ENCODE data around the gene SLC35D2.

The SLC35D2 gene

DNA sequence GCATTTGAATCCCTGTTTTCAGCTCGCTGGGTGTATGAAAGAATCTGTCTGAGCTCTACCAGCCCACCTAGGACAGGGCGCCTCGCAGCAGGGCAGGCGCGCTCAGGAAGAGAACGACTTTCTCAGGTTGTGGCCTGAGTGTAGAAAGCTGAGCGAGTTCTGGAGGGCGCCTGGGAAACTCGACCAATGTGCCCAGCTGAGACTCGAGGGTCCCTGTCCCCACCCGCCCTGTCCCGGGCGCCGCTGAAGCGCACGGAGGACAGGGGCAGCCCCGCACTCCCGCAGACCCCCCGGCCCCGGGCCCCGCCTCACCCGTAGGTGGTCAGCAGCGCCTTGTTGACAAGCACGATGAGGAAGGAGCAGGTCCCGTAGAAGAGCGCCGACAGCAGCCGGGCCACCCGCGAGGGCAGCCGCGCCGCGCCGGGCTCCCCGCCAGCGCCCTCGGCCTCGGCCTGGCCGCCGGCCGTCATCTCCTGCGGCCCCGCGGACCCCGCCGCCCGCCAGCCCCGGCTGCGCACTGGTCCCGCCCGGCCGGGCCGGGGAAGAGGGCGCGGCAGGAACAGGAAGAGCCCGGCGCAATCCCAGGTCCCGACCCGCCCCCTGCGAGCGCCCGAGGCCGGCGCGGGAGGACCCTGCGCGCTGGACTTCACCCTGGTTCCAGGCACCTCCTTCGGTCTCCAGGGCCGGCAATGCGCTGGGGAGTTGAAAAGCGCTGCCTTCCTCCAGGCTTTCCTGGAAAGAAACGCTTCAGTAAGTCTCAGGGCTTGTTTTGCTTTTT is at the start of gene SLC35D2:
Gene SLC35D2 (minus strand): TSS at position 547 of the 778 bp plus-strand sequence. CDS start 77 bp downstream, at position 470.
- peak in 4 of 6 experiments; percentile 2 to 15 (median 4) for DNase-seq

DNA sequence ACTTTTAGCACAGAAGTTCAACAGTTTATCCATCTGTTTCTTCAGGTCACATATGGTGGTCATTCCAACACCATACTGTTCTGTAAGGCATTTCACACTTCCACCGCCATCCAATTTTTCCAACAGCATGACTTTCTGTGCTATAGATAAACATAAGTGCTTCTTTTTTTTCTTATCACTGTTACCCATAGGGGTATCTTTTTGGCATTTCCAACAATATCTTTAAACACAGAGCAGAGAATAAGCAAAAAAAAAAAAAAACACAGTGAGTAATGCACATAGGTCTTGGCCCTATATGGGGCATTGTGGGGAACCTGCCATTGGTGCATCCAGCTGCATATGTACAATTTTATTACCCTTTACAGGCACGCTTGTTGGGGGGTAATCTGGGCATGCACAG is 46.9 kb upstream of the SLC35D2 start:
- no peak for DNase-seq

DNA sequence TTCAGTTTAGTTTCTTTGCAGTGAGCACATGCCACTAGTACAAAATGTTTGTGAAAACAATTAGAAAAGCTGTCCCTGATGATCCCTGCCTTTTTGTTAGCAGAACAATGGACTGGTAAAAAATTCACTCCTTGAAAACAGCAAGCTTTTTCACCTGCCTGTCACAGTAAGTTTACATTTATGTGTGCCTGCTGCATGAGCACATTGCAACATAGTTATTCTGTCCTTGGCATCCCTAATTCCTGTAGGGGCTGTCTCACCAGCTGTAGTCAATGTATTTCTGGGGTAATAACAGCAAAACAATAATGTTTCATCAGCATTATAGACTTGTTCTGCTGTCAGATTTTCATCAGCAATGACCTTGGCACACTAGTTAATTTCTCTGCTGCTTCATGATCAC is 46.2 kb upstream of the SLC35D2 start:
- DNase-seq, result no peak

DNA sequence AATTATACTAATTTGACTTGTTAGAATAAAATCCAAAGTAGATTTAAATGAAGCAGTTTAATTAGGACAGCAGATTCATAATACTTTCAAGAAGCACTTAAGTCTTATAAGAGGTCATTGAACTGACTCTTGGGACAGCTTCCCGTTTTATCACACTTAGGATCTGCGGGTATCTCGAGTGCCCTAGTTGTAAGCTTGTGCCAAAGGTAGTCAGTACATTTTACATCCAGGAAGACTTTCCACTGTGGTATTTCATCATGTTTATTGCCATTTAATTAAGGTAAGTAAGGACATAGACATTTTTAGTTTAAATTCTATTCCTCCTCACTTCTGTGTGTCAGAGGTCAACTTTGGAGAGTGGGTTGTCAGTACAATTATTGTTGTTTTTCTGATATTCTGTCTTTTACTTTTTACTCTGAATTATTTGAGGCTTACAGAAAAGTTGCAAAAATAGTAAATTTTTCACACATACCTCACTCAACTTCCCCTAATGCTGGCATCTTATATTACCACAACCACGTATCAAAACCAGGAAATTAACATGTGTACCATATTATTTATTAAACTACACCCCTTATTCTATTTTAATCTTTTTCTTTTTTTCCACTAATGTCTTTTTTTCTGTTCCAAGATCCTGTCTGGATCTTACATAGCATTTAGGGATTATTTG is 42.1 kb upstream of the SLC35D2 start:
- DNase-seq, result no peak

DNA sequence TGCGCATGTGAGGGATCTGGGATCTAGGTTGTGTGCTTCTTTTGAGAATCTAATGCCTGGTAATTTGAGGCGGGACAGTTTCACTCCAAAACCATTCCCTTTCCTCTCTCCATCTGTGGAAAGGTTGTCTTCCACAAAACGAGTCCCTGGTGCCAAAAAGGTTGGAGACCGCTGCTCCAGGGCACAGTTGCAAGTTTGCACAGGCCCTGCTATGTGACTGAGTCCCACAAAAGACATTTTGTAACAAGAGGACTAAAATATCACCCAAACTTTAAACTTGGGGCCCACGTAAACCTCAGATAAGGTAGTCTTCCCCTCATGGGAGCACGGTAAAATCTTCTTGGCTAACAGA is 40.5 kb upstream of the SLC35D2 start:
- no peak for DNase-seq

DNA sequence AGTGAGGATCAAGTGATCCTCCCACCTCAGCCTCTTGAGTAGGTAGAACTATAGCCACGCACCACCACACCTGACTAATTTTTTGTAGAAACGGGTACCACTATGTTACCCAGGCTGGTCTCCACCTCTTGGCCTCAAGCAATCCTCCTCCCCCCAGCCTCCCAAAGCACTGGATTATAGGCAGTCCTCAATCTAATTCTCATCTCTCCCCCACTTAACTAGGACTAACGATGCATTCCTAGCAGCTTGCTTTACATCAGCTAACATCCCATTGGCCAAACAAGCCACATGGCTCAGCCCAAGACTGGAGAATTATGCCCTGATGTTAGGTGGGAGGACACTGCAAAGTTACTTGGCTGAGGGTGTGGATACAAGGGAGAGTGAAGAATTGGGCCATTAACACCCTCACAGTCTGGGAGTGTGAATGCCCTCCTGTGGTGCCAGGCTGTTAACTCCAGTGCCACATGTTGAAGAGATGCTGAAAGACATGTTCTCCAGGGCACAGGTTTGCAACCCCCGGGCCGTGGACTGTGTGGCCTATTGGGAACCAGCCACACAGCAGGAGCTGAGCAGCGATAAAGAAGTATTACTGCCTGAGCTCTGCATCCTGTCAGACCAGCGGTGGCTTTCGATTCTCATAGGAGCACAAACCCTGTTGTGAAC is 39.9 kb upstream of the SLC35D2 start:
- DNase-seq, result no peak

DNA sequence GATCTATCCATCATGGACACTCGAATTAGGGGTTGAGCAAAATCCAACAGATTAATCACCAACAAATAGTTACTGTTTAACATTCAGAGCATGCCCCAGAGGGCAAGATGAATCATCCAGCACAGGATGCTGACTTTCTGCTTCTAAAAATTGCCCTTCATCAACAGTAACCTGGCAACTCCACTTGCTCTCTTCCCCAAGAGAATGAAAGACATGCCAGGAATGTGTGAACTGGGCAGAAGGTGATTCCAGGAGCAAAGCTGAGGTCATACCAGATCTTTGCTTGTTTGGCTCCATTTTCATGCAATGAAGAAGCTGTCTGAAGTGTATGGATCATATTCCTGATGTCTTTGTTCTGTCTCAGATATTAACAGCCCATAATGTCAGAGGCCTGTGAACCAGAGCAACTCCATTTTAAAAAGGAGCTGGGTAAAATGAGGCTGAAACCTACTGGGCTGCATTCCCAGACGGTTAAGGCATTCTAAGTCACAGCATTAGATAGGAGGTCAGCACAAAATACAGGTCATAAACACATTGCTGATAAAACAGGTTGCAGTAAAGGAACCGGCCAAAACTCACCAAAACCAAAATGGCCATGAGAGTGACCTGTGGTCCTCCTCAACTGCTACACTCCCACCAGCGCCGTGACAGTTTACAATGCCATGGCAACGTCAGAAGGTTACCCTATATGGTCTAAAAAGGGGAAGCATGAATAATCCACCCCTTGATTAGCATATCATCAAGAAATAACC is 37.1 kb upstream of the SLC35D2 start:
- no peak for DNase-seq

DNA sequence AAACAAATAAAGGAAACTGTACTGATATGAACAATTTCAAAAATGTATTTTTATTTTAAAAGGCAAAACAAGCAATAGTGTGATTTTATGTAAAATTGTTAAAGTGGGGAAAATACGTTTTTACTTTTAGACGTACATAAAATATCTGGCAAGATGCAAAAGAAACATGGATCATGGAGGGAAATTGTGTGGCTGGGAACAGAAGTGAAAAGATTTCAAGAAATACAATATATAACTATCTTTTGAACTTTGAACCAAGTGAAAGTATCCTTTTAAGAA is 36.1 kb upstream of the SLC35D2 start:
- no peak for DNase-seq

DNA sequence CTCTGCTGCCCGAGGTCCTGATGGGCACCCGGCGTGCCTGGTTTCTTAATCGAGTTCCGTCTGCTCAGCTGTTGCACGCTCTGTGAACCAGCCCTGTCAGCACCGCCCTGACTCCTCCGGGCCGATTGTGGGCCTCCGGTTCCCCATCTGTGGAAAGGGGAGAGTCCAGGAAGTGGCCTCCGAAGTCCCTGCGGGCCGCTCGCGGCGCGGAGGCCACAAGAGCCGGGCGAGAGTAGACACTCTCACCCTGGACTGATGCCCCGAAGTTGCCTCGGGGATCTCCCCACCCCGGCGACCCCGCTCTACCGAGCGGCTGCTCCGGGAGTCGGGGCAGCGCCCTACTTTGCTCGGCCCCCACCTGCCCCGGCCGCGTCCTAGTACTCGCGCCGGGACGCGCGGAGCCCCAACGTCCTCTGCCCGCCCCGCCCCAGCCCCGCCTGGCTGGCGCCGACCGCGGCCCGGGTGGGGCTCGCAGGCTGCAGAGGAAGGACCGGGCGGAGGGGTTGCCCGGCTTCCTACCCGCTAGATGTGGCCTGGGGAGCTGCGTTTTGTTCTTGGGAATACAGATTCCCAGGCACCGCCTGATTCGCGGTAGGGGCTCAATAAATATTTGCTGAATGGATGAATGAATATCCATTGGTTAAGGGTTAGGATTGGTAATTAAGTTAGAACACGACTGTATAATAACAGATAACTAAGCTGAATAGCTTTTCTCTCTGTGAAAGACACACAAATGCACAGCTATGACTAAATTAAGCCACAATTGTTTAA is 35.6 kb upstream of the SLC35D2 start:
- DNase-seq, result peak in 5 of 6 experiments; percentile 11 to 77 (median 52)

DNA sequence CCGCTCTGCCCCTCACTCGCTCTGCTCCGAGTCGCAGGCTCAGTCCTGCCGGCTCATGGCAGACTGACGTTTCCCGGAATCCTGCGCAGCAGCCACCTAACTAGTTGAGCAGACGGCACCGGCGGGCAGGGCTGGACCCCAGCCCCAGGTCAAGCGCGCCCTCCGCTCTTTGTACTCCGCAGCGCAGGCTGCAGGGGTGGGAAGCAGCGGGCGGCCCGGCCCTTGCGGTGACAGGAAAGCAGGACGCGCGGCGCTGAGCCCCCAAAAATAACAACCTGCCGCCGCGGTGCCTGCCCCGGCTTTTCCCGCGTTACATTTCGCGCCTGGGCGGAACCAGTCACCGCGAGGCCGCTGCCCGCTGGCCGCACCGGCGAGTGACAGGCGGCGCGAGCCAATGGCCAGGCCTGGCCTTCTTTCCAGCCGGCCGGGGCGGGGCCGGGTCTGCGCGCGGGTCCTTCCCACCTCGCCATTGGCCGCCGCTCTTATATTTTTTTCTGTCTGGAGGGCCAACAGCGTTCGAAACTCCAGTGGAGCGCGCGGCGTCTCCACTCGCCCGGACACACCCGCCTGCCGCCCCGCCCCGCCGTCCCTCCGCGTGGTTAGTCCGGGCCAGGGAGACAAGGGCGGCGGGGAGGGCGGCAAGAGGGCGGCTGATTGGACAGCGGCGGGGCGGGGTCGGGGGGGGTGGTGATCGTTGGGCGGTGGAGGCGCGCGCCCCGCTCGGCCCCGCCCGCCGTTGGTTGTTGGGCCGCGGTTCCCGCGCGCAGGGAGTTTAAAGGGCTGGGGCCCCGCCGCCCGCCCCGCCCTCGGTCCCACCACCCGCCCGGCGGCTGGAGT is 34.8 kb upstream of the SLC35D2 start, which contains the start of gene ZNF367:
Gene ZNF367 (minus strand): TSS at position 288 of the 837 bp plus-strand sequence. CDS start 338 bp downstream, outside the sequence.
- peak; percentile 76 to 84 (median 81) for DNase-seq

DNA sequence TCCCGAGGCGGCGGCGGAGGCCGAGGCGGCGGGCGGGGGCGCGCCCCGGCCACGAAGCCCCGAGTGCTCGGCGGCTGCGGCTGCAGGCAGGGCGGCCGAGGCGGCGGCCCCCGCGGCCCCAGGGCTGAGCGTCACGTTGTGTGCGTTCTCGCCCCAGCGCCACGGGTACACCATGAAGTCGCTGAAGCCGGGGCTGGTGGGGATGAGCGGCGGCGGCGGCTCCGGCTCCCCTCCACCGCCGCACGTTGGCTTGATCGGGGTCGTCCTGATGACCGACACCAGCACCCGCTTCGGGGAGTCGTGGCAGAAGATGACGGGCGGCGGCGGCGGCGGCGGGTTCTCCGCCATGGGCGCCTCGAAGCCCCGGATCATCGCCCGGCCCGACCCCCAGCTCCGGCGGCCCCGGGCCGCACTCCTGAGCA is 34.2 kb upstream of the SLC35D2 start:
- peak in 4 of 6 experiments; percentile 34 to 77 (median 56) for DNase-seq

DNA sequence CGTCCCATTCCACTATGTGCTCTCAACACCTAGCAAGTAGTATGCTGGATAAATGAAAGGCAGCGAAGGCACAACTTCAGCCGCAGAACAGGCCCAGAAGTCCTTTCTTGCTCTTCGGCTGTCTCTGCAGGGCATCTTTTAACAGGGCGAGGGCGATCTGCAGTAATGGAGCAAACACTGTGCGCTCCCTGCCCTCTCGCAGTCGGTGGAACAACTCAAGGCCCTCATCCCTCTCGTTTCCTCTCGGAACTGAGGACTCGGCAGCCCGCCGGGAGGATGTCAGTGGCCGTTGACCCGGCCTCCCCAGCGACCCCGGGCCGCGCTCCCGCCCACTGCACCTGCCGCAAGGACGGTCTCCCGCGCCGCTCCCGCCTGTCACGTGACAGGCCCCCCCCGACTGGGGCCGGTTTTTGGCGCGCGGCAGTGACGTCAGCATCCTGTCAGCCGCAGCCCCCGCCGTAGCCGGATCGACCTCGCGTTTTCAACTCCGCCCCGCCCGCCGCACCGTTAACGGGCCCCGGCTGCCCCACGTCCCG is 33.6 kb upstream of the SLC35D2 start:
- peak; percentile 82 to 90 (median 87) for DNase-seq

DNA sequence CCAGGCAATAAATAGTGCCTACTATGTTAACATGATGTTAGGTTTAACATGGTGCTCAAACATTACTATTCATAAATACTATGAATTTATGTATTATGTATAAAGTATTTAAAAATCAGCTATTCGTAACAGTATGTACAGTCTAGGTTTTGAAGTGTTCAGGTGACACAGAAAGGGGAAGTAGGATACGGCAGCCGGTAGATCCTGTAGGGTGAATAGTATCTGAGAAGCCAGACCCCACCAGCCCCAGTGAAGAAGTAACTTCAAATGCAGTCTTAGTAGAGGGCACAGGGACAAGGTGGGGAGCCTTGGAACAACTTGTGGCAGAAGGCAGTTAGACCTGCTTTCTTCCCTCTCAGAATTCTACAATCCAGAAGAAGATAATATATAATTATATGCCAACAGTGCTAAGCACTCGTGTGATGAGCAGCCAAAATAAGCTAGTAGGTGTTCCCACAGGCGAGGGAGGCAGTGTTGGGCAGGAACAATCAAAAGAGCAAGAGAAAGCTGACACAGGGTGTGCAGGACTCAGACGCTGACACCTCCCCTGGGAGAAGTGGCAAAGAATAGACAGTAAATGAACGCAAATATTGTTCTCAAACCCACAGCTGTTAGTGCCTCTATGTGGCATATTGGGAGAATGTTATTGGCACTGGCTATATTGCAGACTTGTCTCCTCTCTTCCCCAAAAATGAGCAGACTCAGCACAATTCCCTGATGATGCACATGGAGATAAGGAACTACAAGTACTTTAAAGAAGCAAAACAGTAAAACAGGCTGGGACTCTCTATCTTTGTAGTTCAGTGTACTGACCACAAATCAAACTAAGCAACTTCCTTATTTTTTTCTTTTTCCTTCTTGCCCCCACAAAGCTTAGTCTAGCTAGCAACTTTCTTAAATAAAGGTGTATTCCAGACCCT is 30.1 kb upstream of the SLC35D2 start:
- no peak for DNase-seq

DNA sequence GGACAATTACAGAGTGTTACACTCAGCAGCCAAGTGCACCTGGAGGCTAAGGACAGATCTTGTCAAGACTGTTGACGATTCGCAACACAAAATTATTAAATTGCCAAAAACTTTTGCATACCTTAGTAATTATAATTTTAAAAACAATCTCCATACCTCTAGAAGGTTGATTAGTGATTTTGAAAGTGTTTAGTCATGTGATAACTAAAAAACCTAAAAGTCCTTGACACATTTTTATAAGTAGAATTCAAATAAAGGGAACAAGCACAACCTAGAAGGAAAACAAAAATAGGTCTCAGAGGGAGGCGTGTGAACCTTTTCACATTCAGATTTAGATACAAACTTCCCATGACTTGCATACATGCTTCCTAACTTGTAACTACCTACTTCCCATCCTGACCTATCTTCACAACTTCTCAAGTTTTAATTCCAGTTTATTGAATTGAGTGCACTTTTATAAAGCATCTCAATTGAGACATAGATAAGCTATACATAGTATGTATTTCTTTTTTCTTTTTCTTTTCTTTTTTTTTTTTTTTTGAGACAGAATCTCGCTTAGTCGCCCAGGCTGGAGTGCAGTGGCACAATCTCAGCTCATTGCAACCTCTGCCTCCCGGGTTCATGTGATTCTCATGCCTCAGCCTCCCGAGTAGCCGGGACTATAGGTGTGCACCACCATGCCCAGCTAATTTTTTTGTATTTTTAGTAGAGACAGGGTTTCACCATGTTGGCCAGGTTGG is 28.8 kb upstream of the SLC35D2 start:
- no peak for DNase-seq

DNA sequence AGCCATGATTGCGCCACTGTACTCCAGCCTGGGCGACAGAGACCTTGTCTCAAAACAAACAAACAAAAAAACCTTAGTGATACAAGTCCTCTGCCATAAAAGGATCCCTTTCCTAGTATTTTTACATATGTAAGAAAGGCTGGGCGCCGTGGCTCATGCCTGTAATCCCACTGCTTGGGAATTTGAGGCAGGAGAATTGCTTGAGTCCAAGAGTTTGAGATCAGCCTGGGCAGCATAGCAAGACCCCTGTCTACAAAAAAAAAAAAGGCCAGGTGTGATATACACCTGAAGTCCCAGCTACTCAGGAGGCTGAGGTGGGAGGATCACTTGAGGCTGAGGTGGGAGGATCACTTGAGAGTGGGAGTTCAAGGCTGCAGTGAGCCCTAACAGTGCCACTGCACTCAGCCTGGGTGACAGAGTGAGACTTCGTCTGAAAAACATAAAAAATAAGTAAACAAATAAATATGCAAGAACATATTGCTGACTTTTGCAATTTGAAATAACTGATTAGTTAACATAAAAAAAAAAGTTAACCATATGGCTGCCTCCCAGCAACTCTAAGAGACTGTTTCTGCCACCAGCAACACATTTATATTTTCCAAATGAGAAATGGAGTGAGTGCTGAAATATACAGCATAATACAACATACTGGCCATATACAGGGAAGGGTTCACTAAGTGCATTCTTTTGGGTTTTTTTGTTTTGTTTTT is 27.8 kb upstream of the SLC35D2 start:
- no peak for DNase-seq

DNA sequence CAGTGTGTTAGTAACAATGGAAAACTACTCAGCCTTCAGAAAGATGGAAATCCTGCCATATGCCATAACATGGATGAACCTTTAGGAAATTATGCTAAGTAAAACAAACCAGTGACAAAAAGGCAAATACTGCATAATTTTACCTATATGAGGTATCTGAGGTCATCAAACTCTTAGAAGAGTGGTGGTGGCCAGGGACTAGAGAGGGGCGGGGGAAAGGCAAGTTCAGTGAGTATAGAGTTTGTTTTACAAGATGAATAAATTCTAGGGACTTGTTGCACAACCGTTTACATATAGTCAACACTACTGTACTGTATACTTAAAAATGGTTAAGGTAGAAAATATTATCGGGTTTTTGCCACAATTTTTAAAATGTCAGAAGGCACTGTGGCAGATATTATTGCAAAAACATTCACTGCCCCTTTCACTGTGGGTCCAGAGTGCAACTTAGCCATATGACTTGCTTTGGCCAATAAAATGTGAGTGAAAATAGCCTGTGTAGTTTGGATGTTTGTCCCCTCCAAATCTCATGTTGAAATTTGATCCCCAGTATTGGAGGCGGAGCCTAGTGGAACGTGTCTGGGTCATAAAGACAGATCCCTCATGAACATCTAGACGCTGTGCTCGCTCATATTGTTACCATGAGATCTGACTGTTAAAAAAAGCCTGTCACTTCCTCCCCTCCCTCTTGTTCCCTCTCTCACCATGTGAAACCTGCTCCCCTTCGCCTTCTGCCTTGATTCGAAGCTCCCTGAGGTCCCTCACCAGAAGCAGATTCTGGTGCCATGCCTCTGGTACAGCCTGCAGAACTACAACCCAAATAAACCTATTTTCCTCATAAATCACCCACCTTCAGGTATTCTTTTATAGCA is 25.1 kb upstream of the SLC35D2 start:
- DNase-seq, result no peak

DNA sequence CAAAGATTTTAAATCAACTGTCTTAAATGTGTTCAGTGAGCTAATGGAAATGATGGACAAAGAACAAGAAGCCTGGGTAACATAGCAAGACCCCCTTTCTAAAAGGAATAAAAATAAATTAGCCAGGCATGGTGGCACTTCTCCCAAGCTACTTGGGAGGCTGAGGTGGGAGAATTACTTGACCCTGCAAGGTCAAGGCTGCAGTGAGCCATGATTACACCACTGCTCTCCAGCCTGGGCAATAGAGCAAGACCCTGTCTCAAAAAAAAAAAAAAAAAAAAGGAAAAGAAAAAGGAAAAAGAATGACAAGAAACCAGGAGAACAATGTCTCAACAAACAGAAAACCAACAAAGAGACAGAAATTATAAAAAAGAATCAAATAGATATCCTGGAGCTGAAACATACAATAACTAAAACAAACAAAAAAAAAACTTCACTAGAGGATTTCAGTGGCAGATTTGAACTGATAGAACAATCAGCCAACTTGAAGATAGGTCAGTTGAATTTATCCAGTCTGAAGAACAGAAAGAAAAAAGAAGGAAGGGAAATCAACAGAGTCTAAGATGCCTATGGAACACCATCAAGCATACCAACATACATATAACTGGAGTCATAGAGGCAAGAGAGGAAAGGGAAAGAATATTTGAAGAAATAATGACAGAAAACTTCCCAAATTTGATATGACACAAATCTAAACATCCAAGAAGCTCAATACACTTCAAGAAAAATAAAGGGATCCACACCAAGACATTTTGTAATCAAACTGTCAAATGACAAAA is 16.8 kb upstream of the SLC35D2 start:
- DNase-seq, result no peak
